T1000 (cell line): Measurements from ENCODE around the gene CYFIP1.
A peak's percentile ranks its signal among the peaks of the same experiment; 100 is the strongest.

Source experiments
- DNase-seq: peaks from one replicate; lab custom pipeline; 2025; ENCODE audit warnings: mixed read lengths; lab: John Stamatoyannopoulos, UW

Gene CYFIP1

GRCh38 chr15:22890296-22890695 lies 89.9 kb downstream of the CYFIP1 start:
- no peak for DNase-seq

GRCh38 chr15:22889146-22889818 lies 90.9 kb downstream of the CYFIP1 start:
- DNase-seq, result no peak

- peak; percentile 49 for DNase-seq
Observed at GRCh38 chr15:22888120-22888859, 91.9 kb downstream of the CYFIP1 start.

- DNase-seq, result peak; percentile 37
Observed at GRCh38 chr15:22887157-22887951, 92.8 kb downstream of the CYFIP1 start.

GRCh38 chr15:22885120-22885519 lies 95.0 kb downstream of the CYFIP1 start:
- no peak for DNase-seq

GRCh38 chr15:22884344-22884743 lies 95.8 kb downstream of the CYFIP1 start:
- DNase-seq, result no peak

GRCh38 chr15:22883196-22883595 lies 97.0 kb downstream of the CYFIP1 start:
- no peak for DNase-seq

GRCh38 chr15:22881739-22882440 lies 98.3 kb downstream of the CYFIP1 start:
- DNase-seq, result no peak

GRCh38 chr15:22880981-22881738 lies 99.0 kb downstream of the CYFIP1 start:
- DNase-seq, result no peak

GRCh38 chr15:22880068-22880980 lies 99.8 kb downstream of the CYFIP1 start:
- DNase-seq, result no peak

GRCh38 chr15:22878103-22878502 lies 102.1 kb downstream of the CYFIP1 start:
- no peak for DNase-seq

- DNase-seq, result no peak
Observed at GRCh38 chr15:22877607-22878006, 102.6 kb downstream of the CYFIP1 start.

GRCh38 chr15:22877117-22877516 lies 103.1 kb downstream of the CYFIP1 start:
- no peak for DNase-seq

GRCh38 chr15:22874966-22875365 lies 105.2 kb downstream of the CYFIP1 start:
- no peak for DNase-seq

- no peak for DNase-seq
Observed at GRCh38 chr15:22874256-22874655, 105.9 kb downstream of the CYFIP1 start.

- no peak for DNase-seq
Observed at GRCh38 chr15:22873841-22874240, 106.3 kb downstream of the CYFIP1 start.

- DNase-seq, result no peak
Observed at GRCh38 chr15:22872936-22873701, 107.0 kb downstream of the CYFIP1 start.

- no peak for DNase-seq
Observed at GRCh38 chr15:22871481-22872086, 108.6 kb downstream of the CYFIP1 start.

- no peak for DNase-seq
Observed at GRCh38 chr15:22870865-22871264, 109.3 kb downstream of the CYFIP1 start.
